Parathyroid adenoma (tissue), 2 donors: ENCODE results near the gene SYT9.

Source experiments
- H2AFZ ChIP-seq: fragments of 300-600 bp; sonication (generic); one replicate; pipeline ENCODE4 v1.7.0; 2017; ENCODE audit warnings: antibody characterized with exemption, mild to moderate bottlenecking
- H3K27ac ChIP-seq: fragments of 300-600 bp; sonication (generic); one replicate; pipeline ENCODE4 v1.7.0; 2017
- H3K27me3 ChIP-seq: fragments of 300-600 bp; sonication (generic); one replicate; pipeline ENCODE4 v1.7.0; 2017; ENCODE audit warnings: low read length; ENCODE audit not compliant: control insufficient read depth, insufficient read depth
- H3K36me3 ChIP-seq: fragments of 300-600 bp; sonication (generic); one replicate; pipeline ENCODE4 v1.7.0; 2017; ENCODE audit warnings: low read length; ENCODE audit not compliant: control insufficient read depth, insufficient read depth
- H3K4me1 ChIP-seq: fragments of 300-600 bp; sonication (generic); one replicate; pipeline ENCODE4 v1.7.0; 2017; ENCODE audit warnings: control low read depth
- H3K4me2 ChIP-seq: fragments of 300-600 bp; sonication (generic); one replicate; pipeline ENCODE4 v1.7.0; 2017; ENCODE audit warnings: low read length
- H3K4me3 ChIP-seq: fragments of 300-600 bp; sonication (generic); one replicate; pipeline ENCODE4 v1.7.0; 2017; ENCODE audit warnings: low read depth, low read length
- H3K79me2 ChIP-seq: fragments of 300-600 bp; sonication (generic); one replicate; pipeline ENCODE4 v1.7.0; 2017; ENCODE audit warnings: control low read depth
- H3K9ac ChIP-seq: fragments of 300-600 bp; sonication (generic); one replicate; pipeline ENCODE4 v1.7.0; 2017; ENCODE audit warnings: mild to moderate bottlenecking
- H3K9me3 ChIP-seq: fragments of 300-600 bp; sonication (generic); one replicate; pipeline ENCODE4 v1.7.0; 2017; ENCODE audit warnings: low read length; ENCODE audit not compliant: control insufficient read depth
- TF ChIP-seq, protein P1 (sequence below): fragments of 300-600 bp; sonication (generic); IDR thresholded peaks from one replicate; pipeline ENCODE4 v1.7.0; 2017; ENCODE audit warnings: antibody characterized with exemption, mild to moderate bottlenecking
- donor health status: primary hyperparathyroidism.

SYT9 gene

DNA sequence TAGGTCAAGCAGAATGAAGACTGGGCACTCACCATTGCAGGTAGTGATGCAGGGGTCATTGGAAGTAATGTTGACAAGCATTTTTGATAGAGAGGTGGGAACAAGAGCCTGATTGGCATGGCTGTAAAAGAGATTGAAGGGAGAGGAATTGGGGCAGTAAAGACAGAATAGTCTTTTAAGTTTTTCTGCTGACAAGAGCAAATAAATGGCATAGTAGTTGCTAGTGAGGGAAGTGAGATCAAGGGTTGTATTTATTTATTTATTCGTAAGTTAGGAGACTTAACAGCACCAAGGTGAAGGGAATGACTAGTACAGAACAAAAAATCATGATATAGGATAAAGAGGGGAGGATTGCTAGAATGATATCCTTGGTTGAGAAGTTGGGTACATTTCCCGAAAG lies 11.0 kb downstream of the SYT9 start:
- no peak overlapping the region for H3K9ac ChIP-seq
- TF ChIP-seq, protein P1, sequence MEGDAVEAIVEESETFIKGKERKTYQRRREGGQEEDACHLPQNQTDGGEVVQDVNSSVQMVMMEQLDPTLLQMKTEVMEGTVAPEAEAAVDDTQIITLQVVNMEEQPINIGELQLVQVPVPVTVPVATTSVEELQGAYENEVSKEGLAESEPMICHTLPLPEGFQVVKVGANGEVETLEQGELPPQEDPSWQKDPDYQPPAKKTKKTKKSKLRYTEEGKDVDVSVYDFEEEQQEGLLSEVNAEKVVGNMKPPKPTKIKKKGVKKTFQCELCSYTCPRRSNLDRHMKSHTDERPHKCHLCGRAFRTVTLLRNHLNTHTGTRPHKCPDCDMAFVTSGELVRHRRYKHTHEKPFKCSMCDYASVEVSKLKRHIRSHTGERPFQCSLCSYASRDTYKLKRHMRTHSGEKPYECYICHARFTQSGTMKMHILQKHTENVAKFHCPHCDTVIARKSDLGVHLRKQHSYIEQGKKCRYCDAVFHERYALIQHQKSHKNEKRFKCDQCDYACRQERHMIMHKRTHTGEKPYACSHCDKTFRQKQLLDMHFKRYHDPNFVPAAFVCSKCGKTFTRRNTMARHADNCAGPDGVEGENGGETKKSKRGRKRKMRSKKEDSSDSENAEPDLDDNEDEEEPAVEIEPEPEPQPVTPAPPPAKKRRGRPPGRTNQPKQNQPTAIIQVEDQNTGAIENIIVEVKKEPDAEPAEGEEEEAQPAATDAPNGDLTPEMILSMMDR = no peak
- no peaks in the 10 kb centered on the region for H3K79me2 ChIP-seq

DNA sequence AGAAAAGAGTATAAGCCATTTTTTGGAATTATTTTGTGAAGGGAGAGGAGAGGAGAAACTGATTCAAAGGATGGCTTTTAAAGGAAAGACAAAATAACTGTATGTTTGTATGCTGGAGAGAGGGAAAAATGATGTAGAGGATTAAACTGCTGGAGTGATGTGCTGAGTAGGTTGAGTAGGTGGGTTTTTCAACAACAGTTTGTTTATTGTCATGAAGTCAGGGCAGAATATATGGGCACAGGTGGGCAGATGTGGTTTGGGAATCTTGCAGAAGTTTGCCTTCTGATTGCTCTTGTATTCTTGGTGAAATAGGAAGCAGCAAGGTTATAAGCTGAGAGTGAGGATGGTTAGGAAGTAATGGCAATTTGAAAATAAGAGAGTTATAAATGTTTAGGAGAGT lies 12.1 kb downstream of the SYT9 start:
- no peaks in the 10 kb centered on the region for H3K79me2 ChIP-seq
- H2AFZ ChIP-seq = no peak overlapping the region
- no peaks in the 10 kb centered on the region for H3K9me3 ChIP-seq
- TF ChIP-seq, protein P1 = no peak
- H3K4me3 ChIP-seq = no peak overlapping the region
- no peak overlapping the region for H3K4me2 ChIP-seq
- H3K9ac ChIP-seq = no peak overlapping the region
- H3K4me1 ChIP-seq = no peaks in the 10 kb centered on the region
- H3K27me3 ChIP-seq = no peaks in the 10 kb centered on the region
- H3K27ac ChIP-seq = no peak overlapping the region
- H3K36me3 ChIP-seq = no peaks in the 10 kb centered on the region

More for the DNA sequence above, 11.0 kb downstream of the SYT9 start:
- no peaks in the 10 kb centered on the region for H3K4me1 ChIP-seq
- H3K27ac ChIP-seq = no peak overlapping the region
- no peak overlapping the region for H3K4me3 ChIP-seq
- no peak overlapping the region for H2AFZ ChIP-seq
- no peak overlapping the region for H3K4me2 ChIP-seq
- H3K36me3 ChIP-seq = no peaks in the 10 kb centered on the region
- no peaks in the 10 kb centered on the region for H3K9me3 ChIP-seq
- no peaks in the 10 kb centered on the region for H3K27me3 ChIP-seq

DNA sequence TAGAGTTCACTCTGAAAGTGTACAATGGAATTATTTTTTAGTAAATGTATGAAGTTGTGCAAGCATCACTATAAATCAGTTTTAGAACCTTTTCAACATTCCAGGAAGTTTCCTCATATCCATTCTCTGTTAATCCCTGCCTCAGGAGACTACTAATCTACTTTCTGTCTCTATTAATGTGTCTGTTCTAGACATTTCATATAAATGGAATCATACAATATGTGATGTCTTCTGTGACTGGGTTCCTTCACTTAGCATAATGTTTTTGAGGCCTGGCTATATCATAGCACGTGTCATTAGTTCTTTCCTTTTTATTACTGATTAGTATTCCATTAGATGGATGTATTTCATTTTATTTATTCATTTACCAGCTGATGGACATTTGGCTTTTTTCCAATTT lies 17.1 kb downstream of the SYT9 start:
- Histone ChIP-seq H3K27ac (no peak overlapping the region), H3K4me3 (no peak overlapping the region), H3K9me3 (no peaks in the 10 kb centered on the region), H3K4me1 (no peaks in the 10 kb centered on the region), H3K27me3 (no peaks in the 10 kb centered on the region), H3K36me3 (no peaks in the 10 kb centered on the region), H3K9ac (no peak overlapping the region), H3K4me2 (no peak overlapping the region), H2AFZ (no peak overlapping the region), H3K79me2 (no peaks in the 10 kb centered on the region)
- TF ChIP-seq, protein P1 = no peak

DNA sequence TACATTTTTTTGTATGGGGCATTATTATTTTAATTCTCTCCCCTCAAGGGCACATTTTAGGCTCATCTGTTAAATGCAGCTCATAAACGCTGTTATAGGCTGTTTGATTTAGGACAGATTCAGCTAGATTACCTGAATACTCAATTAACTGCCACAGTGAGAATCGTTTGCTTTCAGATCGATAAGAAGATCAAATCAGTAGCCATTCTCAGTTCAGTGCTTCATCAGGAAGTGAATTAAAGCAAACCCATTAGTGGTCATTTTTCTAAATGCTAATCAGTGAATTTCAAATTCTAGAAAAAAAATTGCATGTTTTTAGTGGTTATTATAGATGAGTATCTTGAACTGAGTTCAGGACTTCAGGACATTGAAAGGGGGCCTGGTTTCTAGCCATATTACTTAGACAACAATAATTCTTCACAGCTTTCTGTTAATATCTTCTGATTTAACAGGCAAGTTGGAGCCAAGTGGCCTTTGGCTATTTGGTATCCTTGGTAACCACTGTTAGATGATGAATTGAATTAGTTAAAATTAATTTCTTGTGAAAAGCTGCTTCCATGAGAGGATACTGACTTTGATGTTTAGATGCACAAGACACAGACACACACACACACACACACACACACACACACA lies 18.6 kb downstream of the SYT9 start:
- Histone ChIP-seq H3K4me3 (no peak overlapping the region), H3K27me3 (no peaks in the 10 kb centered on the region), H3K36me3 (no peaks in the 10 kb centered on the region), H3K4me1 (no peaks in the 10 kb centered on the region), H3K27ac (no peak overlapping the region), H2AFZ (no peak overlapping the region), H3K4me2 (no peak overlapping the region), H3K9me3 (no peaks in the 10 kb centered on the region), H3K79me2 (no peaks in the 10 kb centered on the region), H3K9ac (no peak overlapping the region)
- TF ChIP-seq, protein P1 = no peak

DNA sequence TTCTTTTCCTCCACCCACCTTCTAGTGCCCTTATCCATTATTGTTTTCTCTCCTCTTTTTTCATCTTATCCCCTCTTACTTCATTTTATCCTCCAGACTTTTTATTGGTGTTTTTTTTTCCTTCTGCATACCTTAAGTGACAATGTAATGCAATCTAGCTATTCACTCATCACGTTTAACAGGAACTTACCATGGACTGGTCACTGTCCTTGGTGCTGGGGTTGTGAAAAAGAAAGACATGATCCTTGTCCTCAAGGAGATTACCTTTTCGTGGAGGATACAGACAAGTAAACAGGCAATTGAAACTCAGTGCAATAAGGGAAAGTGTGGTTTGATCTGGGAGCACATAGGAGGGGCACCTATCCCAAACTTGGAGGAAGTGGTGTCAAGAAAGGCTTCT lies 20.7 kb downstream of the SYT9 start:
- no peak overlapping the region for H3K27ac ChIP-seq
- no peak overlapping the region for H3K4me2 ChIP-seq
- no peaks in the 10 kb centered on the region for H3K36me3 ChIP-seq
- H3K4me3 ChIP-seq = no peak overlapping the region
- H3K27me3 ChIP-seq = no peaks in the 10 kb centered on the region
- H2AFZ ChIP-seq = no peak overlapping the region
- H3K4me1 ChIP-seq = no peaks in the 10 kb centered on the region
- H3K9me3 ChIP-seq = no peaks in the 10 kb centered on the region
- no peak overlapping the region for H3K9ac ChIP-seq
- TF ChIP-seq, protein P1 = no peak
- no peaks in the 10 kb centered on the region for H3K79me2 ChIP-seq
